Endothelial cell (in vitro differentiated cells): ENCODE results near the gene CCM2. TPM values are rescaled to one million over a fixed set of nuclear protein-coding genes. Genes with fewer than 3 reads are reported as not detected.
"Not testable (repeated sequence)": the region's sequence is repeated elsewhere in the genome, so short reads cannot be mapped to it uniquely, and the experiment has no call there.

Experiments
- DNase-seq: peaks from one replicate; pipeline ENCODE4 v3.0.0; 2021; ENCODE audit warnings: low spot score
- H3K27ac Mint-ChIP-seq: one replicate; pipeline ENCODE4 v1.8.0; 2021; ENCODE audit warnings: mixed read lengths, inconsistent platforms; ENCODE audit not compliant: unreplicated experiment
- H3K27me3 Mint-ChIP-seq: one replicate; pipeline ENCODE4 v1.8.0; 2021; ENCODE audit warnings: mild to moderate bottlenecking, moderate library complexity, mixed read lengths, inconsistent platforms; ENCODE audit not compliant: unreplicated experiment
- H3K36me3 Mint-ChIP-seq: one replicate; pipeline ENCODE4 v1.8.0; 2021; ENCODE audit warnings: mild to moderate bottlenecking, low read depth, mixed read lengths, inconsistent platforms; ENCODE audit not compliant: unreplicated experiment
- H3K4me1 Mint-ChIP-seq: one replicate; pipeline ENCODE4 v1.8.0; 2021; ENCODE audit warnings: mild to moderate bottlenecking, mixed read lengths, inconsistent platforms; ENCODE audit not compliant: unreplicated experiment
- H3K4me3 Mint-ChIP-seq: one replicate; pipeline ENCODE4 v1.8.0; 2021; ENCODE audit warnings: mild to moderate bottlenecking, mixed read lengths, inconsistent platforms; ENCODE audit not compliant: unreplicated experiment
- H3K9me3 Mint-ChIP-seq: one replicate; pipeline ENCODE4 v1.8.0; 2021; ENCODE audit warnings: mixed read lengths, inconsistent platforms; ENCODE audit not compliant: unreplicated experiment
- total RNA-seq: library from RNA; stranded (reverse); fragmentation: NEBNext Ultra II Directional; extraction: Animal tissue kit (Norgen Biotek cat#: 25700); gene quantifications from one replicate; pipeline ENCODE4 v1.2.1, GENCODE V29; 2021; ENCODE audit not compliant: unreplicated experiment
- TF ChIP-seq, protein P1 (sequence below): fragments of 200-600 bp; sonication (generic); IDR thresholded peaks from one replicate; pipeline ENCODE4 v1.5.0; 2021; ENCODE audit warnings: antibody characterized with exemption; ENCODE audit not compliant: unreplicated experiment

Gene CCM2
- total RNA-seq, 1 donor from 2014 or later, result 59.8 TPM

- Mint-ChIP-seq H3K9me3 (no peaks in the 10 kb centered on the region), H3K4me1 (peaks cover 21% of the 10 kb centered on the region), H3K27ac (no peak overlapping the region), H3K36me3 (no peaks in the 10 kb centered on the region), H3K4me3 (no peak overlapping the region), H3K27me3 (no peaks in the 10 kb centered on the region)
- DNase-seq, result no peak
- TF ChIP-seq, protein P1, sequence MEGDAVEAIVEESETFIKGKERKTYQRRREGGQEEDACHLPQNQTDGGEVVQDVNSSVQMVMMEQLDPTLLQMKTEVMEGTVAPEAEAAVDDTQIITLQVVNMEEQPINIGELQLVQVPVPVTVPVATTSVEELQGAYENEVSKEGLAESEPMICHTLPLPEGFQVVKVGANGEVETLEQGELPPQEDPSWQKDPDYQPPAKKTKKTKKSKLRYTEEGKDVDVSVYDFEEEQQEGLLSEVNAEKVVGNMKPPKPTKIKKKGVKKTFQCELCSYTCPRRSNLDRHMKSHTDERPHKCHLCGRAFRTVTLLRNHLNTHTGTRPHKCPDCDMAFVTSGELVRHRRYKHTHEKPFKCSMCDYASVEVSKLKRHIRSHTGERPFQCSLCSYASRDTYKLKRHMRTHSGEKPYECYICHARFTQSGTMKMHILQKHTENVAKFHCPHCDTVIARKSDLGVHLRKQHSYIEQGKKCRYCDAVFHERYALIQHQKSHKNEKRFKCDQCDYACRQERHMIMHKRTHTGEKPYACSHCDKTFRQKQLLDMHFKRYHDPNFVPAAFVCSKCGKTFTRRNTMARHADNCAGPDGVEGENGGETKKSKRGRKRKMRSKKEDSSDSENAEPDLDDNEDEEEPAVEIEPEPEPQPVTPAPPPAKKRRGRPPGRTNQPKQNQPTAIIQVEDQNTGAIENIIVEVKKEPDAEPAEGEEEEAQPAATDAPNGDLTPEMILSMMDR, result no peak
Observed at GRCh38 chr7:45031829-45032228, 31.8 kb downstream of the CCM2 start.

DNA sequence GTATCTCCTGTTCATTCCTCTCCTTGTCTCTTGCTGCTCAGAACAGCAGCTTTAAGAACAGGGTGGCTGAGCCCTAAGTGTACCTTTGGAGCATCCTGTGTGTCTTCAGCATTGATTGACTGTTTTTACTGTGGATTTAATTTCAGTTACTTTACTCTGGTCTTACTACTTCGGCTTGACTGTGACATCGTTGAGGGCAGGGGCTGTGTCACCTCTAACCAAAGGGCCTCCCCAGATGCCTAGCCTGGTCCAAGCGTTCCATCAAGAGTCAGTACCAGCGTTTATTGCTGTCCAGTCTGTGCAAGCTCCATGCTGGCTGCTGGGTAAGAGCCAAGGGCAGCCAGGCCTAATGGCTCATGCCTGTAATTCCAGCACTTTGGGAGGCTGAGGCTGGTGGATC is 32.4 kb downstream of the CCM2 start:
- TF ChIP-seq, protein P1, result no peak
- no peak for DNase-seq
- H3K36me3 Mint-ChIP-seq, result no peaks in the 10 kb centered on the region
- H3K27ac Mint-ChIP-seq, result no peak overlapping the region
- H3K9me3 Mint-ChIP-seq, result no peaks in the 10 kb centered on the region
- H3K4me3 Mint-ChIP-seq, result no peak overlapping the region
- H3K27me3 Mint-ChIP-seq, result no peaks in the 10 kb centered on the region
- H3K4me1 Mint-ChIP-seq, result peaks cover 15% of the 10 kb centered on the region

DNA sequence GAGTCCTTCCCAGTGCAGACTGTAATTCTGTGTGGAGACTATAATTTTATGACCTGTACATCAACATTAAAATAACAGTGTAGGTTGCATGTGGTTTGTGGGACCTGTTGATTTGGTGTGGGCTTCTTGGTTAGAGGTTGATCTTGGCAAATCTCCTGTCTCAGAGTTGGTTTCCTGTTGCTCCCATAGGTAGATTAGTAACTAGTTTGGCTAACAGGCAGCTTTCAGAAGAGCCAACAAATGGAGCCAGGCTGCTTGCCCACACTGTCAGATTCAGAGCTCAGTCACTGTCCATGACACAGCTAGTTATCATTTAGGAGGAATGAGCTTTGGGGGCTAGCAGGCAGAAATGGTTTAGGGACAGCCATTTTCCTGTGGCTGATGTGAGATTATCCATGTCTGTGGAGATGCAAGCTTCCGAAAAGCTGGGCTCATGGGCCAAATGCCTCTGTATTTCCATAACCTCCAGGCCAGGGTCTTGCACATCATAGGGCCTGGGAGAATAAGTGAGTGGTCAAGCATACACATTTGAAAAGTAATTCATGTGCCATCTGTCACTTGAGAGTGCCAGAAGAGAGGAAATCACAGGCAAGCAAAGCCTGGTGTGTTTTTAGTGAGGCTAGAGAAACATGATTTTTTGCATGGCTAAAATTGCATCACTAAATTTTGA is 33.4 kb downstream of the CCM2 start:
- Mint-ChIP-seq H3K9me3 (no peaks in the 10 kb centered on the region), H3K27me3 (no peaks in the 10 kb centered on the region), H3K27ac (no peak overlapping the region), H3K4me3 (no peak overlapping the region), H3K36me3 (peaks cover 3% of the 10 kb centered on the region), H3K4me1 (peaks cover 9% of the 10 kb centered on the region)
- DNase-seq, result no peak
- TF ChIP-seq, protein P1, result no peak

DNA sequence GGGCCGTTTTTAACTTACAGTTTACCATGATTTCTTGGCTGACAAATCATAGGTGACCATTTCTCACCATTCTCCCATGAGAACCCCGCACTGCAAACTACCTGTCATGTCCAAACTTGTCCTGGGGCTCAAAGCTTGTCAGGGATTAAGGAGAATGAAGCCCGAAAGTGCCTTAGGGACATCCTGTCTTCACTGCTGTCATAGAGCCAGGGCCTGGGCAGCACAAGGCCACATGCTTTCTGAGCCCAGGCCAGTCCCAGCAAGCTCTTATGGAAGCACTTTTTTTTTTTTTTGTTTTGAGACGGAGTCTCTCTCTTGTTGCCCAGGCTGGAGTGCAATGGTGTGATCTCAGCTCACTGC is 33.9 kb downstream of the CCM2 start:
- peaks cover 7% of the 10 kb centered on the region for H3K36me3 Mint-ChIP-seq
- H3K27me3 Mint-ChIP-seq, result no peaks in the 10 kb centered on the region
- DNase-seq, result no peak
- H3K9me3 Mint-ChIP-seq, result no peaks in the 10 kb centered on the region
- no peak overlapping the region for H3K4me3 Mint-ChIP-seq
- no peak overlapping the region for H3K27ac Mint-ChIP-seq
- TF ChIP-seq, protein P1, result no peak
- peaks cover 9% of the 10 kb centered on the region for H3K4me1 Mint-ChIP-seq

- not testable (repeated sequence) for H3K27ac Mint-ChIP-seq, H3K4me1 Mint-ChIP-seq, H3K4me3 Mint-ChIP-seq, H3K27me3 Mint-ChIP-seq, H3K9me3 Mint-ChIP-seq, DNase-seq, H3K36me3 Mint-ChIP-seq
Observed at GRCh38 chr7:45034710-45035109, 34.7 kb downstream of the CCM2 start.
